HL-60 (cell line): ENCODE measurements around the gene MRPL9.

ENCODE experiments used
- DNase-seq, 2 experiments: peaks; one replicate each; pipeline ENCODE4 v3.0.0-alpha.2; 2010 to 2020; ENCODE audit warnings: low read depth in 1 of 2, low spot score in 1 of 2
- H3K27ac ChIP-seq: fragments of 250-450 bp; sonication (Bioruptor Pico); replicated peaks from 2 replicates; pipeline ENCODE4 v1.5.1; 2020; ENCODE audit warnings: mild to moderate bottlenecking, moderate library complexity
- H3K27me3 ChIP-seq: fragments of 250-450 bp; sonication (Bioruptor Pico); 2 replicates; pipeline ENCODE4 v1.5.1; 2021; ENCODE audit warnings: mild to moderate bottlenecking, moderate library complexity; ENCODE audit not compliant: insufficient read depth, poor library complexity, severe bottlenecking
- H3K4me3 ChIP-seq: replicated peaks from 2 replicates; pipeline ENCODE4 v1.5.1; 2011; ENCODE audit warnings: mild to moderate bottlenecking, control low read depth, low read length; ENCODE audit not compliant: insufficient read depth
- CTCF ChIP-seq: IDR thresholded peaks from one replicate; pipeline ENCODE4 v1.5.1; 2011; ENCODE audit warnings: low read length, control low read depth, inconsistent platforms; ENCODE audit not compliant: insufficient read depth
- GABPA ChIP-seq: IDR thresholded peaks from 2 replicates; pipeline ENCODE4 v1.6.1; 2012; ENCODE audit warnings: low read depth
- POLR2AphosphoS5 ChIP-seq: IDR thresholded peaks from 2 replicates; pipeline ENCODE4 v1.6.1; 2012; ENCODE audit warnings: low read depth
- REST ChIP-seq: IDR thresholded peaks from 2 replicates; pipeline ENCODE4 v1.6.1; 2012; ENCODE audit warnings: low read depth; ENCODE audit not compliant: insufficient replicate concordance
- SPI1 ChIP-seq: IDR thresholded peaks from 2 replicates; pipeline ENCODE4 v1.6.1; 2012; ENCODE audit warnings: low read depth, mild to moderate bottlenecking, borderline replicate concordance

MRPL9 gene

GRCh38 chr1:151729966-151730291, 33.4 kb downstream of the MRPL9 start:
- peaks cover 2% of the 10 kb centered on the region for H3K27me3 ChIP-seq
- H3K27ac ChIP-seq, result no peak overlapping the region
- no peak for TF ChIP-seq GABPA
- TF ChIP-seq CTCF, result no peak
- TF ChIP-seq POLR2AphosphoS5, result no peak
- TF ChIP-seq REST, result no peak
- TF ChIP-seq SPI1, result no peak
- no peak for DNase-seq
- no peak overlapping the region for H3K4me3 ChIP-seq

GRCh38 chr1:151729157-151729965, 33.9 kb downstream of the MRPL9 start:
- DNase-seq, result no peak
- Histone ChIP-seq H3K27me3 (peaks cover 2% of the 10 kb centered on the region), H3K4me3 (no peak overlapping the region)

More at GRCh38 chr1:151729157-151729965, 33.9 kb downstream of the MRPL9 start:
- no peak overlapping the region for H3K27ac ChIP-seq
- TF ChIP-seq REST, result no peak
- no peak for TF ChIP-seq CTCF
- TF ChIP-seq POLR2AphosphoS5, result no peak
- no peak for TF ChIP-seq GABPA
- no peak for TF ChIP-seq SPI1
